HCT116 (cell line): ENCODE measurements around the gene WTAP. TPM values are rescaled to one million over a fixed set of nuclear protein-coding genes. Genes with fewer than 3 reads are reported as not detected.
A peak's percentile ranks its signal among the peaks of the same experiment; 100 is the strongest.

ENCODE experiments used
- ATAC-seq: fragments of 200-7000 bp; cut with Tn5 transposase; 2 replicates; pipeline ENCODE4 v1.9.1; 2020; ENCODE audit warnings: mild to moderate bottlenecking, moderate library complexity
- BruUV-seq: library from RNA; stranded (reverse); fragments of 400-500 nt; replicated peaks from 2 replicates; lab custom pipeline; 2021; lab: Mats Ljungman, UMichigan
- CTCF ChIA-PET: fragments of 300-600 bp; sonication (Branson Sonifier 250); formaldehyde crosslinking; loops from one replicate; lab custom pipeline; 2021; ENCODE audit warnings: antibody characterized with exemption; lab: Charles Lee
- POLR2A ChIA-PET: fragments of 300-600, 350-600 bp; sonication (Branson Sonifier 250); formaldehyde crosslinking; loops from one replicate; lab custom pipeline; 2021; ENCODE audit warnings: antibody characterized with exemption; lab: Charles Lee
- RAD21 ChIA-PET, 2 experiments: fragments of 300-600 bp; sonication (Branson Sonifier 250); formaldehyde crosslinking; loops; one replicate each; lab custom pipeline; 2023; ENCODE audit warnings: low total read pairs in 2 of 2; ENCODE audit not compliant: uncharacterized antibody in 2 of 2, unreplicated experiment in 2 of 2, low non-redundant PET in 1 of 2; lab: Charles Lee
- DNase-seq: peaks from one replicate; pipeline ENCODE4 v3.0.0-alpha.2; 2010; ENCODE audit warnings: low read depth, low spot score
- H2AFZ ChIP-seq: fragments of 200-600 bp; shearing (Covaris generic), sonication (generic); 2 replicates; pipeline ENCODE4 v1.6.1; 2017; ENCODE audit warnings: low read depth, mixed run types, mixed read lengths, antibody characterized with exemption, low read length; ENCODE audit not compliant: poor library complexity, severe bottlenecking
- H3K27ac ChIP-seq: 2 replicates; pipeline ENCODE4 v1.5.1; 2012; ENCODE audit warnings: low read depth, low read length
- H3K27me3 ChIP-seq: fragments of 200-600 bp; sonication (generic); 2 replicates; pipeline ENCODE4 v1.6.1; 2016; ENCODE audit warnings: mixed run types, low read length, mixed read lengths; ENCODE audit not compliant: insufficient read depth
- H3K36me3 ChIP-seq, 2 experiments: fragments of 200-500 bp in 1 of 2; fragments of 200-600 bp in 1 of 2; sonication (Bioruptor generic) in 1 of 2; sonication (generic) in 1 of 2; 2 replicates each; pipeline versions ENCODE4 v1.5.1 to v1.6.1; 2014 to 2016; ENCODE audit warnings: low read length in 2 of 2, inconsistent platforms in 1 of 2, mixed read lengths in 1 of 2, mixed run types in 1 of 2; ENCODE audit not compliant: insufficient read depth in 2 of 2, control insufficient read depth in 1 of 2
- H3K4me1 ChIP-seq, 2 experiments: fragments of 200-600 bp in 1 of 2; sonication (generic) in 1 of 2; 2 replicates each; pipeline versions ENCODE4 v1.5.1 to v1.6.1; 2012 to 2017; ENCODE audit warnings: low read length in 2 of 2, inconsistent platforms in 1 of 2, mild to moderate bottlenecking in 1 of 2, mixed read lengths in 1 of 2, mixed run types in 1 of 2, moderate library complexity in 1 of 2; ENCODE audit not compliant: insufficient read depth in 2 of 2, control insufficient read depth in 1 of 2
- H3K4me2 ChIP-seq: fragments of 200-600 bp; sonication (generic); 2 replicates; pipeline ENCODE4 v1.6.1; 2017; ENCODE audit warnings: mixed run types, low read length, mixed read lengths
- H3K4me3 ChIP-seq, 2 experiments: fragments of 200-600 bp in 1 of 2; sonication (generic) in 1 of 2; replicated peaks in 1 of 2; 2 replicates each; pipeline ENCODE4 v1.5.1; 2011 to 2016; ENCODE audit warnings: low read length in 2 of 2, control low read depth in 1 of 2, low read depth in 1 of 2, mild to moderate bottlenecking in 1 of 2, mixed read lengths in 1 of 2, mixed run types in 1 of 2
- H3K79me2 ChIP-seq: fragments of 200-600 bp; sonication (generic); 2 replicates; pipeline ENCODE4 v1.6.1; 2017; ENCODE audit warnings: mild to moderate bottlenecking, mixed run types, low read length, moderate library complexity, mixed read lengths; ENCODE audit not compliant: insufficient read depth
- H3K9ac ChIP-seq: fragments of 200-600 bp; sonication (generic); 2 replicates; pipeline ENCODE4 v1.6.1; 2016; ENCODE audit warnings: low read length, mixed read lengths
- H3K9me2 ChIP-seq: fragments of 200-600 bp; sonication (generic), shearing (Covaris generic); 2 replicates; pipeline ENCODE4 v1.6.1; 2017; ENCODE audit warnings: mixed run types, mild to moderate bottlenecking, moderate library complexity; ENCODE audit not compliant: insufficient read depth
- H3K9me3 ChIP-seq, 2 experiments: fragments of 200-500 bp in 1 of 2; fragments of 200-600 bp in 1 of 2; sonication (Bioruptor generic) in 1 of 2; sonication (generic) in 1 of 2; 2 replicates each; pipeline ENCODE4 v1.6.1; 2014 to 2017; ENCODE audit warnings: low read length in 2 of 2, mixed read lengths in 2 of 2, inconsistent platforms in 1 of 2, low read depth in 1 of 2, mild to moderate bottlenecking in 1 of 2, mixed run types in 1 of 2, moderate library complexity in 1 of 2; ENCODE audit not compliant: control insufficient read depth in 1 of 2, insufficient read depth in 1 of 2
- H4K20me1 ChIP-seq: fragments of 200-600 bp; sonication (generic), shearing (Covaris generic); 2 replicates; pipeline ENCODE4 v1.6.1; 2017; ENCODE audit warnings: mixed run types, mild to moderate bottlenecking, moderate library complexity; ENCODE audit not compliant: insufficient read depth
- ATF3 ChIP-seq: IDR thresholded peaks from 2 replicates; pipeline ENCODE4 v1.6.1; 2012
- MAX ChIP-seq: IDR thresholded peaks from 2 replicates; pipeline ENCODE4 v1.6.1; 2012
- RAD21 ChIP-seq: IDR thresholded peaks from 2 replicates; pipeline ENCODE4 v1.6.1; 2012; ENCODE audit warnings: low read depth, mild to moderate bottlenecking
- REST ChIP-seq: IDR thresholded peaks from 2 replicates; pipeline ENCODE4 v1.6.1; 2012; ENCODE audit warnings: low read depth
- SIN3A ChIP-seq: IDR thresholded peaks from 2 replicates; pipeline ENCODE4 v1.6.1; 2012; ENCODE audit warnings: low read depth
- intact Hi-C: fragments of 100-400 bp; cut with micrococcal nuclease; formaldehyde crosslinking; loops from 2 replicates; pipeline ENCODE4 v1.10.0; 2022
- total RNA-seq: library from RNA; stranded (reverse); gene quantifications from one replicate; pipeline ENCODE4 v1.2.1, GENCODE V29; 2021; ENCODE audit not compliant: unreplicated experiment

Gene WTAP
- total RNA-seq, 1 experiment from 2014 or later: 88.6 TPM

- CTCF ChIA-PET: no interaction called here
- Histone ChIP-seq H3K9me3 (no peaks in the 10 kb centered on the region), H3K4me3 (peak overlapping the region; percentile 92 to 97), H4K20me1 (peaks cover 36% of the 10 kb centered on the region; the same call in 1 of the 2 replicates), H3K9me2 (no peaks in the 10 kb centered on the region), H3K9ac (peak overlapping the region; percentile 92), H3K27ac (peak overlapping the region; percentile 70), H3K36me3 (peaks cover 32 to 57% of the 10 kb centered on the region in 2 experiments), H3K27me3 (no peaks in the 10 kb centered on the region), H3K4me2 (peak overlapping the region; percentile 89)
- DNase-seq: no peak
- BruUV-seq: no TSS peak
- ATAC-seq: no peak; the same call in 1 of the 2 replicates
- intact Hi-C loops: loop anchor here (1.0 to 5.0 kb wide), 3 partner anchors 26 to 178 kb away; partner anchors contain the start of genes ACAT2, IGF2R and WTAP
- POLR2A ChIA-PET: interaction anchor here (0.9 to 1.3 kb wide), 6 partner anchors 11 to 97 kb away, joined by 3 to 20 read pairs (median 4); partner anchors contain the start of gene WTAP
- TF ChIP-seq SIN3A (peak; percentile 10; the same call in 1 of the 2 replicates), MAX (peak; percentile 31; the same call in 1 of the 2 replicates), REST (no peak), ATF3 (no peak), RAD21 (no peak)
- TF ChIP-seq, all 23 proteins: peak for 2
- RAD21 ChIA-PET: no interaction called here
- H2AFZ ChIP-seq: no peak overlapping the region
- H3K79me2 ChIP-seq: peaks cover 92% of the 10 kb centered on the region
- H3K4me1 ChIP-seq: peaks cover 11 to 20% of the 10 kb centered on the region in 2 experiments; a peak in 3 of 4 replicates
Observed at GRCh38 chr6:159788753-159789376, 61.6 kb downstream of the WTAP start.
